SKM-1 (cell line): ENCODE data around the gene SRCAP.

ENCODE experiments used
- DNase-seq: peaks from one replicate; lab custom pipeline; 2025; ENCODE audit not compliant: unreplicated experiment; lab: John Stamatoyannopoulos, UW

SRCAP gene

DNA sequence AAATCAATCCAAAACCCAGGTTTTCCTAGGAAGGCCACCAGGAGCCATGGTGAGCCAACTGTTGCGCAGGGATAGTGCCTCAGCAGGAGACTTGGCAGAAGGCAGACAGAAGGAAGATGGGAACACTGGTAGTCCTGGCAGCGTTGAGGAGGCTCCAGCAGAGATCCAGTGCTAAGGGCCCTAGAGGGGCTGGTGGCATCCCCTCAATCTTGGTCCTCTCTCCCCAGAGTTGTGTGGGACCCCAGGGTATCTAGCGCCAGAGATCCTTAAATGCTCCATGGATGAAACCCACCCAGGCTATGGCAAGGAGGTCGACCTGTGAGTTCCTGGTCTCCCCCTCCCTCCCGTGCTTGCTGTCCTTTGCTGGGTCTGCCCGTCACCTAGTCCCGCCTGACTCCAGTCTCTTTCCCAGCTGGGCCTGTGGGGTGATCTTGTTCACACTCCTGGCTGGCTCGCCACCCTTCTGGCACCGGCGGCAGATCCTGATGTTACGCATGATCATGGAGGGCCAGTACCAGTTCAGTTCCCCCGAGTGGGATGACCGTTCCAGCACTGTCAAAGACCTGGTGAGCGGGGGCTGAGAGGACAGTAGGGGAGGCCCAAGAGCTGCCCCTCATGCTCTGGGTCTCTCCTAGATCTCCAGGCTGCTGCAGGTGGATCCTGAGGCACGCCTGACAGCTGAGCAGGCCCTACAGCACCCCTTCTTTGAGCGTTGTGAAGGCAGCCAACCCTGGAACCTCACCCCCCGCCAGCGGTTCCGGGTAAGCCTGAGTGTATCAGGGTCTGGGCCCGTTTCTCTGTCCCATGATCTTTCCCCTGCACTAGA is 57.2 kb downstream of the SRCAP start:
- no peak for DNase-seq

DNA sequence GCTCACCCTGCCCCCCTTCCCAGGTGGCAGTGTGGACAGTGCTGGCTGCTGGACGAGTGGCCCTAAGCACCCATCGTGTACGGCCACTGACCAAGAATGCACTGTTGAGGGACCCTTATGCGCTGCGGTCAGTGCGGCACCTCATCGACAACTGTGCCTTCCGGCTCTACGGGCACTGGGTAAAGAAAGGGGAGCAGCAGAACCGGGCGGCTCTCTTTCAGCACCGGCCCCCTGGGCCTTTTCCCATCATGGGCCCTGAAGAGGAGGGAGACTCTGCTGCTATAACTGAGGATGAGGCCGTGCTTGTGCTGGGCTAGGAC is 57.8 kb downstream of the SRCAP start:
- DNase-seq = no peak

GRCh38 chr16:30757316-30757715 is 58.3 kb downstream of the SRCAP start:
- DNase-seq = no peak

DNA sequence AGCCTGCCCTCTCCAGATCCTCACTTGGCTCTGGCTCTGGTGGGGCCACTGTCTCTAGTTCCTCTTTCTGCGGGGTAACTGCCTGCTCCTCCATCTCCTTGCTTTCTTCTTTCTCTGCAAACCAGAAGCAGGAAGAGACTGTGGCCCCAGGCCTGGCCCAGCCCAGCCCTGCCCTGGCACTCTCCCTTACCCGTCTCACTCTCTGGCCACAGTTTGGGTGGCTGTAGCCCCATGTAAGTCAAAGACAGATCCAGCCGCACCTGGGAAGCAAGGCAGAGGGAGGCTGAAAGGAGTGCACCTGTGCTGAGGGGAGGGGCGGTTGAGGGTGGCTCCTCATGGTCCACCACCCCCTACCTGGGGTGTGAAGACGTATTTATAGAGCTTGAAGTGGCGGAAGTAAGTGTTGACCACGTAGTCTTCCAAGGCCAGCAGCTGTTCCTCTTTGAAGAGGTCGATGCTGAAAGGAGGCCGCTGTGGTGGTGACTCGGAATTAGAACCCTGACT is 60.1 kb downstream of the SRCAP start:
- DNase-seq = peak; percentile 84

GRCh38 chr16:30760001-30760559 is 61.1 kb downstream of the SRCAP start:
- no peak for DNase-seq

DNA sequence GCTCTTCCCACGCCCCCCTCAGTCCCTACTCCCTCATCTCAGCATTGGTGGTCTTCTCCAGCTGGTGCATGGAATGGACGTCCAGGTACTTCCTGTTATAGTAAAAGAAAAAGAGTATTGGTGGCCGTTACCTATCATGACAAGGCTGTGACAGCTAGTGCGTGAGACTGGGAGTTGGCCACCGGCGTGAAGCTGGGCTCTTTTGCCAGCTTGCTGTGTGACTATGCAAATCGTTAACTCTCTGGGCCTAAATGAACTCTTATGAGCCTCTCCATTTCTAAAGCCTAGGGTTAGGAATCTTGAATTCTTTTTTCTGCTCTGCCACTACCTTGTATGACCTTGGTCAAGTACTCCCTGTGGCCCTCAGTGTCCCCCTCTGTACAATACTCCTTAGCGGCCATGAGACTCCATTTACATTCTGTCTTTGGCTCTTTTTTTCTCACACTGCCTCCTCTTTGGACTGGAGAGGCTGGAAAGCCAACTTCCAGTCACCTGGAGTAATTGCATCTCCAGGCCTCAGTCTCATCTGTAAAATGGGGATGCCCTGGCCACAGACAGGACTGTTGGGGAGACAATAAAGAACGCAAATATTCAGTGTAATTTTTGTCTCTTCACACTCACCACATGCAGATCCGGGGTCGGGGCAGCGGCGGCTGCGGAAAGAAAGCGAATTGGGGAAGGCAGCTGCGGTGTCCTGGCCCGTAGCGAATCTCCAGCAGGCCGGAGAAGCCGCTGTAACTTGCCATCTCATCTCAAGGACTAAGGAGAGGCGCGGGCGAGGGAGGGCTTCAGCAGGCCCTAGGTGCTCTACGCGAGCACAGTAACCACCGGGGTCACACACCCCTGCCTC is 61.8 kb downstream of the SRCAP start:
- no peak for DNase-seq

DNA sequence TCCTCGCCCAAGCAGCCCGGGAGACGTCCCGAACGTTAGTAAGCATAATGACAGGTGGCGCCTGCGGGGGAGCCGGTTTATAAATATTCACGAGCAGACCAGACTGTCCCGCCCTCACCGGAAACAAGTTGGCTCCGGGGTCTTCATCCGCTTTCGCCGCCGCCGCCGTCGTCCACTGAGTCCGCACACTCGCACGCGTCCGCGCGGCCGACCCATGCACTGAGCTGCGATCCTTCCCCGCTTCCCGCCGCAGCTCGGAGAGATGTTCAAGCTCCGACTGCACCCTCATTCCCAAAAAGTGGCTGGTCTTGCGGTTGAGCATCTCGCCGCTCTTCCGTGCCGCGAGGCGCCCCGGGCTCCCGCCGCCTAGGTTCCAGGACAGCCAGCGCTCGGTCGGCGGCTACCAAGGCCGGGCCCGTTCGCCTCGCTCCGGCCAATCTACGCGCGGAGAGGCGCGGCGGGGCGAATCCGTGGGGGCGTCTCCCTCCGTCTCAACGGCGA is 62.5 kb downstream of the SRCAP start:
- DNase-seq = no peak

- DNase-seq = peak; percentile 99
Observed at GRCh38 chr16:30761928-30762902, 63.2 kb downstream of the SRCAP start, which contains the start of the genes CFAP119 and RNF40. CFAP119 (minus strand) TSS chr16:30762062; CDS start chr16:30761748, 314 bp downstream. RNF40 (plus strand) TSS chr16:30762322; CDS start chr16:30762546, 224 bp downstream.

DNA sequence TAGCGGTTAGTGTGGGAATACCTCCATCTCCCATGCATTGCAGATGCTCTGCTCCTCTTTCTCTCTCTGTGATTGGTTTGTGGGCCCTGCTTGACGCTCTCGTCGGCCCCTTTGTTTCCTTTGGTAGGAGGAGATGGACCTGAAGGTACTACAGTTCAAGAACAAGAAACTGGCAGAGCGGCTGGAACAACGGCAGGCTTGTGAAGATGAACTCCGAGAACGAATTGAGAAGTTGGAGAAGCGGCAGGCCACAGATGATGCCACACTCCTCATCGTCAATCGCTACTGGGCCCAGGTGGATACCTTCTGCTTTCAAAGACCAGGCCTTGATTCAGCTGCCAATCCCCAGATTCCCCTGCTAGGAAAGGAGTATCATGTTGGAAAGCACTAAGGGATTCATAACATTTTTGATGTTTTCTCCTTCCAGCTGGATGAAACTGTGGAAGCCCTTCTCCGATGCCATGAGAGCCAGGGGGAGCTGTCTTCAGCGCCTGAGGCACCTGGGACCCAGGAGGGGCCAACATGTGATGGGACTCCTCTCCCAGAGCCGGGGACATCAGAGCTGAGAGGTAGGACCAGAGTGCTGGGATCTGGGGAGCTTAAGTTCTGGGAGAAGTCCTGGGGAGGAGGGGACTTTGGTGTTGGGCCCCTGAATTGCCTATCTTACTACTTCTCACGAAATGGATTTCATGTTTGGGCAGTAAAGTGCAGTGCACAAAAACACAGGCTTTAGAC is 64.2 kb downstream of the SRCAP start:
- DNase-seq = no peak

GRCh38 chr16:30764086-30764485 is 65.1 kb downstream of the SRCAP start:
- no peak for DNase-seq

GRCh38 chr16:30764816-30765465 is 66.0 kb downstream of the SRCAP start:
- no peak for DNase-seq

DNA sequence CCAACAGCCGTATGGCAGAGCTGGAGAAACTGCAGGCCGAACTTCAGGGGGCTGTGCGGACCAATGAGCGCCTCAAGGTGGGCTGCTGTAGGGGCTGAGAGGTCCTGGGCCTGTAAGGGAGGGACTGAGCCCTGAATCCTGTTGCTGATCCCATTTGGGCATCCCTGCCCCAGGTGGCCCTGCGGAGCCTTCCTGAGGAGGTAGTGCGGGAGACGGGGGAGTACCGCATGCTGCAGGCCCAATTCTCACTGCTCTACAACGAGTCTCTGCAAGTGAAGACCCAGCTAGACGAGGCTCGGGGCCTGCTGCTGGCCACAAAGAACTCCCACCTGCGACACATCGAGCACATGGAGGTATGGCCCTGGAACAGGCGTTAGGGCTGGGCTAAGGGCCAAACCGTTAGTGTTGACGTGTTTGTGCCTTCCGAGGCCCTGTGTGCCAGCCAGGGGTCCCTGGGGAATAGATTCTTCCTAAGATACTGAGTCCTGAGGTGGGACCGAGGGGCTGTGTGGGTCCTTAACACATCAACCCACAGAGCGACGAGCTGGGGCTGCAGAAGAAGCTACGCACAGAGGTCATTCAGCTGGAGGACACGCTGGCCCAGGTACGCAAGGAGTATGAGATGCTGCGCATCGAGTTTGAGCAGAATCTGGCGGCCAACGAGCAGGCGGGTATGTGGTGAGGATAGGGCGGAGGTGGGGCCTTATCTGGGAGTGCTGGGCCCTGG is 67.4 kb downstream of the SRCAP start:
- no peak for DNase-seq

DNA sequence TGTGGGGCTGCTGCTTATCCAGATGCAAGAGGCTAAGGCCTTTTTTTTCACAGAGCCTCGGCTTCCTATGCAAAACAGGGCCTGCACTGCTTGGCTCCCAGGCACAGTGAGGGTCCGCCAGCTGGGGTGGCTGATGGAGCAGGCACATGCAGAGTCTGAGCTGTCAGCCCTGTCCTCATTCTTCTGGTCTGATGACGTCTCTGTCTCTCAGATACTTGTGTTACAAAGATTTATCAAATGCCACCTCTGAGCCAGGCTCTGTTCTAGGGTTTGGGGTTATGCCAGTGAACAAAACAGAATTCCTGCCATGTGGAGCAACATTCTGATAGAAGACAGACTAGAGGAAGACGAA is 67.9 kb downstream of the SRCAP start:
- DNase-seq = no peak

- no peak for DNase-seq
Observed at GRCh38 chr16:30767767-30768465, 68.9 kb downstream of the SRCAP start.

GRCh38 chr16:30768583-30769181 is 69.7 kb downstream of the SRCAP start:
- no peak for DNase-seq

DNA sequence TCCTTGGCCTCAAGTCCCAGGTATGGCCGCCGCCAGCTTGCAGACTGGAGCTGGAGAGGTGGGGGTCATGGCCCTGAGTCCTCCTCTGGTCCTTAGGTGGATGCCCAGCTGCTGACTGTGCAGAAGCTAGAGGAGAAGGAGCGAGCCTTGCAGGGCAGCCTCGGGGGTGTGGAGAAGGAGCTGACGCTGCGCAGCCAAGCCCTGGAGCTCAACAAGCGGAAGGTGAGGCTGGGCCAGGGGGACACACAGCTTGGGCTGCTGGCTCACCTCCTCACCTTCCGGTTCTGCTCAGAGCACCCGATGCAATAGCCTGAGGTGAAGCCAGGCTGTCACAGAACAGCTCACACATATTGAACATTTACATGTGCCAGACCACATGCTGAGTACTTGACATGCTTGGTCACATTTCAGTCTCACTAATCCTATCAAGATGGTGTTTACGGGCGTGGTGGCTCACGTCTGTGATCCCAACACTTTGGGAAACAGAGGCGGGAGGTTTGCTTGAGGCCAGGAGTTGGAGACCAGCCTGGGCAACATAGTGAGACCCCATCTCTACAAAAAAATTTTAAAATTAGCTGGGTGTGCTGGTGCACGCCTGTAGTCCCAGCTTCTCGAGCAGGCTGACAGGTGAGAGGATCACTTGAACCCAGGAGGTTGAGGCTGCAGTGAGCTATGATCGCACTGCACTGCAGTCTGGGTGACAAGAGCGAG is 70.6 kb downstream of the SRCAP start:
- DNase-seq = no peak

DNA sequence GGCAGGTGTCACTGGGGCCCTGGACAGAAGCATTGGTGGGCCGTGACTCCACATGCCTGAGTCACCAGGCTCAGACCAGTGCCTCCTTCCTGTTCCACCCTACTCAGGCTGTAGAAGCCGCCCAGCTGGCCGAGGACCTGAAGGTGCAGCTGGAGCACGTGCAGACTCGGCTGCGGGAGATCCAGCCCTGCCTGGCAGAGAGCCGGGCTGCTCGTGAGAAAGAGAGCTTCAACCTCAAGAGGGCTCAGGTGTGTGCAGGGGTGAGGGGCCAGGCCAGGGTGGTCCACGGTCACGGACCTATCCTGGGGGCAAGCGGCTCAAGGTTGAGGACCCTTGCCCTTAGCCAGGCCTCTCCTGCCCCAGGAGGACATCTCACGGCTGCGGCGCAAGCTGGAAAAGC is 72.8 kb downstream of the SRCAP start:
- DNase-seq = no peak
